Liver (tissue), 9 donors: ENCODE data around the gene RALGAPA2. TPM values are rescaled to one million over a fixed set of nuclear protein-coding genes. Genes with fewer than 3 reads are reported as not detected.

Source experiments
- DNase-seq: peaks from one replicate; pipeline ENCODE4 v3.0.0-alpha.2; 2017; ENCODE audit warnings: low spot score
- H3K27ac ChIP-seq, 2 donors: one replicate each; pipeline ENCODE4 v1.7.0; 2013; ENCODE audit warnings: inconsistent platforms in 2 of 2, low read length in 2 of 2, control low read depth in 1 of 2, low read depth in 1 of 2, mild to moderate bottlenecking in 1 of 2
- H3K27me3 ChIP-seq, 4 donors: one replicate each; pipeline versions ENCODE4 v1.6.1 to v1.7.0; 2013; ENCODE audit warnings: low read length in 3 of 4, inconsistent platforms in 1 of 4, mild to moderate bottlenecking in 1 of 4, moderate library complexity in 1 of 4; ENCODE audit not compliant: control insufficient read depth in 4 of 4, insufficient read depth in 4 of 4
- H3K36me3 ChIP-seq, 4 donors: one replicate each; pipeline versions ENCODE4 v1.6.1 to v1.7.0; 2013; ENCODE audit warnings: low read length in 3 of 4, mild to moderate bottlenecking in 3 of 4, low read depth in 1 of 4, moderate library complexity in 1 of 4; ENCODE audit not compliant: control insufficient read depth in 4 of 4, insufficient read depth in 3 of 4
- H3K4me1 ChIP-seq, 4 donors: one replicate each; pipeline versions ENCODE4 v1.6.1 to v1.7.0; 2013; ENCODE audit warnings: low read length in 3 of 4, mild to moderate bottlenecking in 3 of 4, moderate library complexity in 1 of 4; ENCODE audit not compliant: control insufficient read depth in 4 of 4, insufficient read depth in 4 of 4
- H3K4me3 ChIP-seq, 3 donors: one replicate each; pipeline versions ENCODE4 v1.6.1 to v1.7.0; 2013; ENCODE audit warnings: low read length in 3 of 3, control low read depth in 1 of 3, low read depth in 1 of 3, mild to moderate bottlenecking in 1 of 3
- H3K9ac ChIP-seq, 2 donors: one replicate each; pipeline ENCODE4 v1.7.0; 2013; ENCODE audit warnings: low read length in 2 of 2, mild to moderate bottlenecking in 2 of 2, moderate library complexity in 2 of 2, control low read depth in 1 of 2, low read depth in 1 of 2
- H3K9me3 ChIP-seq, 4 donors: one replicate each; pipeline versions ENCODE4 v1.6.1 to v1.7.0; 2013; ENCODE audit warnings: low read length in 3 of 4; ENCODE audit not compliant: control insufficient read depth in 4 of 4
- EGR1 ChIP-seq, 2 donors: IDR thresholded peaks; 2 replicates each; pipeline ENCODE4 v1.6.1; 2016 to 2018; ENCODE audit warnings: antibody characterized with exemption in 2 of 2, low read depth in 2 of 2
- FOXA1 ChIP-seq: IDR thresholded peaks from 2 replicates; pipeline ENCODE4 v1.6.1; 2016; ENCODE audit warnings: antibody characterized with exemption
- FOXA2 ChIP-seq: IDR thresholded peaks from 2 replicates; pipeline ENCODE4 v1.6.1; 2016; ENCODE audit warnings: antibody characterized with exemption
- GABPA ChIP-seq, 2 donors: IDR thresholded peaks in 1 of 2; conservative IDR thresholded peaks in 1 of 2; 2 replicates each; pipeline ENCODE4 v1.6.1; 2016; ENCODE audit warnings: antibody characterized with exemption in 2 of 2, mild to moderate bottlenecking in 1 of 2, moderate library complexity in 1 of 2
- HNF4A ChIP-seq, 2 donors: conservative IDR thresholded peaks; 2 replicates each; pipeline ENCODE4 v1.6.1; 2016; ENCODE audit warnings: antibody characterized with exemption in 2 of 2, mild to moderate bottlenecking in 2 of 2
- HNF4G ChIP-seq: IDR thresholded peaks from 2 replicates; pipeline ENCODE4 v1.6.1; 2016; ENCODE audit warnings: antibody characterized with exemption
- JUND ChIP-seq, 2 donors: IDR thresholded peaks; 2 replicates each; pipeline ENCODE4 v1.6.1; 2016; ENCODE audit warnings: antibody characterized with exemption in 2 of 2
- NR2F2 ChIP-seq: IDR thresholded peaks from 2 replicates; pipeline ENCODE4 v1.6.1; 2016; ENCODE audit warnings: antibody characterized with exemption
- RAD21 ChIP-seq, 2 donors: IDR thresholded peaks; 2 replicates each; pipeline ENCODE4 v1.6.1; 2016; ENCODE audit warnings: antibody characterized with exemption in 2 of 2, mild to moderate bottlenecking in 2 of 2
- REST ChIP-seq: IDR thresholded peaks from 2 replicates; pipeline ENCODE4 v1.6.1; 2016; ENCODE audit warnings: antibody characterized with exemption, mild to moderate bottlenecking
- RXRA ChIP-seq, 2 donors: IDR thresholded peaks; 2 replicates each; pipeline ENCODE4 v1.6.1; 2017 to 2018; ENCODE audit warnings: antibody characterized with exemption in 2 of 2, mild to moderate bottlenecking in 1 of 2
- SP1 ChIP-seq: IDR thresholded peaks from 2 replicates; pipeline ENCODE4 v1.6.1; 2018; ENCODE audit warnings: antibody characterized with exemption, mild to moderate bottlenecking
- TAF1 ChIP-seq: conservative IDR thresholded peaks from 2 replicates; pipeline ENCODE4 v1.6.1; 2016; ENCODE audit warnings: antibody characterized with exemption, mild to moderate bottlenecking
- YY1 ChIP-seq: IDR thresholded peaks from 2 replicates; pipeline ENCODE4 v1.6.1; 2016; ENCODE audit warnings: antibody characterized with exemption, mild to moderate bottlenecking
- ZBTB33 ChIP-seq: IDR thresholded peaks from 2 replicates; pipeline ENCODE4 v1.6.1; 2016; ENCODE audit warnings: antibody characterized with exemption
- WGBS: extraction: QIAGEN DNeasy Blood & Tissue Kit; methylation state at CpG from one replicate; pipeline ENCODE4 v1.1.7; 2013; 5-methylcytosine and 5-hydroxymethylcytosine counted together
- polyA plus RNA-seq, 2 donors: library from polyadenylated mRNA; stranded (reverse) in 1 of 2; unstranded in 1 of 2; fragments of 200-250 nt in 1 of 2; fragments of >200 nt in 1 of 2; fragmentation: Nextera tagmentation in 1 of 2; extraction: Ambion mirVana in 1 of 2; gene quantifications; one replicate each; pipeline versions ENCODE4 v1.2.1 to v1.2.3, GENCODE V29; 2013 to 2015
- total RNA-seq, 2 donors: library from RNA; depleted of rRNA; stranded (reverse); fragments of >200 nt; gene quantifications; one replicate each; pipeline ENCODE4 v1.2.3, GENCODE V29; 2014
- TF ChIP-seq, protein P1 (sequence below): fragments of 150-350 bp; IDR thresholded peaks from 2 replicates; pipeline ENCODE4 v1.5.1; 2017; ENCODE audit warnings: improper control_type of control experiment, low read depth, low read length; ENCODE audit not compliant: missing input control
- TF ChIP-seq, protein P2 (sequence below): IDR thresholded peaks from 2 replicates; pipeline ENCODE4 v1.6.1; 2016; ENCODE audit warnings: antibody characterized with exemption
- donor health status: healthy.
- donor health status: healthy.
- donor health status: healthy.
- donor health status: healthy.
- donor health status: healthy.

RALGAPA2 gene
- total and polyA plus RNA-seq, 4 donors: 14.8 to 89.9 (median 25.1) TPM

DNA sequence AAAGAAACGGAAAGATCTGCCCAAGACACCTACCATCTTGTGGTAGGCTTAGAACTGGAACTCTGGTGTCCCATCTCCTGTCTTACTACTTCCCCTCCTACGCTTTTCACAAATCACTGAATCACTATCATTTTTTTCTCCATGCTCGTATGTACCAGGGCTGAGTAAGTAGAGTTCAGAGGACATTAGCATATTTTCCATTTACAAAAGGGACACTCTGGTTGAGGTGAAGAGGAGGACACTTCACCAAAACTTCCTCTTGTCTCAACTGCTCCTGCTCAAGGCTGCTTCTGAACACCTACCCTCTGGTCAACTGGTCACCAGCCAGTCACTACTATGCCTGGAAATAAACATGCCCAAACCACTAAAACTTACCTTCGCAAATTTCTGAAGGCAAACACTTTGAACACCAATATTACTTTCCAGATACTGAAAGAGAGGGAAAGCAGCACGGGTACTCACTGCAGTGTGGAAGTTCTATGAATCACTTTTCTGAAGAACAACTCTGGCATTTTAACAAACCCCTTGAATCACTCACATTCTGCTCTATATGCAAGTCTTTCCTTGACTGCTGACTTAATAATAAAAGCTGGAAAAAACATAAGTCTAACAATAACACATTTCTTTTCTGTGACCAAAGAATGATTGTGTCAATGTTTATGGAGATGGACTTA is 221.2 kb downstream of the RALGAPA2 start:
- no peak for DNase-seq
- peaks cover 11 to 45% (median 35%) of the 10 kb centered on the region in 4 donors for H3K36me3 ChIP-seq
- H3K27me3 ChIP-seq: no peaks in the 10 kb centered on the region
- no peak for TF ChIP-seq HNF4A (conservative IDR thresholded peaks at IDR 0.05)
- no peak for TF ChIP-seq NR2F2
- TF ChIP-seq REST: no peak
- TF ChIP-seq TAF1: no peak
- no peak for TF ChIP-seq FOXA1
- TF ChIP-seq, protein P1, sequence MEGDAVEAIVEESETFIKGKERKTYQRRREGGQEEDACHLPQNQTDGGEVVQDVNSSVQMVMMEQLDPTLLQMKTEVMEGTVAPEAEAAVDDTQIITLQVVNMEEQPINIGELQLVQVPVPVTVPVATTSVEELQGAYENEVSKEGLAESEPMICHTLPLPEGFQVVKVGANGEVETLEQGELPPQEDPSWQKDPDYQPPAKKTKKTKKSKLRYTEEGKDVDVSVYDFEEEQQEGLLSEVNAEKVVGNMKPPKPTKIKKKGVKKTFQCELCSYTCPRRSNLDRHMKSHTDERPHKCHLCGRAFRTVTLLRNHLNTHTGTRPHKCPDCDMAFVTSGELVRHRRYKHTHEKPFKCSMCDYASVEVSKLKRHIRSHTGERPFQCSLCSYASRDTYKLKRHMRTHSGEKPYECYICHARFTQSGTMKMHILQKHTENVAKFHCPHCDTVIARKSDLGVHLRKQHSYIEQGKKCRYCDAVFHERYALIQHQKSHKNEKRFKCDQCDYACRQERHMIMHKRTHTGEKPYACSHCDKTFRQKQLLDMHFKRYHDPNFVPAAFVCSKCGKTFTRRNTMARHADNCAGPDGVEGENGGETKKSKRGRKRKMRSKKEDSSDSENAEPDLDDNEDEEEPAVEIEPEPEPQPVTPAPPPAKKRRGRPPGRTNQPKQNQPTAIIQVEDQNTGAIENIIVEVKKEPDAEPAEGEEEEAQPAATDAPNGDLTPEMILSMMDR: no peak
- H3K27ac ChIP-seq: no peak overlapping the region
- no peak overlapping the region for H3K4me3 ChIP-seq
- H3K9ac ChIP-seq: no peak overlapping the region
- H3K4me1 ChIP-seq: peaks cover 0 to 16% (median 11%) of the 10 kb centered on the region in 4 donors
- 95% methylated on average over 5 of the region's 5 CpGs for WGBS
- no peaks in the 10 kb centered on the region for H3K9me3 ChIP-seq

DNA sequence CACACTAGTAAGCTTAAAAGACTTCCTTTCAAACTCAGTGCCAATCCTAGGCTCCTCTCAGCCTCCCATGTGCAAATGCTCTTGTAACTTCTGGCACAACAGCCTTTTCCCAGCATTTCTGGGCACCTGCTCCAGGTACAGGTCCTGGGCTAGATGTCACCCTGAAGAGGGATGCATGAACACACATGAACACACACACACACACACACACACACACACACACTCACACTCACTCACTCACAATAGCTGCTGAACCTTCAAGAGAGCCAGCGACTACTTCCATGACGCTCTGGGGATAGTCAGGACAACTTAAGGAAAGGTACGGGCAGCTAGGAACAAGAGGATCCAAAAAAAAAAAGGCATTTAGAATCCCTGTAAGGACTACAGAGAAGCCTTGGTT is 221.8 kb downstream of the RALGAPA2 start:
- Histone ChIP-seq H3K4me1 (peaks cover 0 to 16% (median 11%) of the 10 kb centered on the region in 4 donors), H3K27me3 (no peaks in the 10 kb centered on the region), H3K36me3 (peaks cover 8 to 42% (median 33%) of the 10 kb centered on the region in 4 donors), H3K27ac (no peak overlapping the region), H3K9me3 (no peaks in the 10 kb centered on the region), H3K9ac (no peak overlapping the region), H3K4me3 (no peak overlapping the region)
- WGBS: 96% methylated on average over 3 of the region's 3 CpGs
- no peak for DNase-seq
- no peak for TF ChIP-seq ZBTB33
- no peak for TF ChIP-seq YY1
- TF ChIP-seq REST: no peak
- no peak for TF ChIP-seq FOXA1
- TF ChIP-seq FOXA2: no peak
- TF ChIP-seq HNF4G: no peak
- no peak for TF ChIP-seq SP1
- TF ChIP-seq HNF4A (conservative IDR thresholded peaks at IDR 0.05): no peak
- TF ChIP-seq JUND (IDR thresholded peaks at IDR 0.05): no peak
- TF ChIP-seq, protein P2, sequence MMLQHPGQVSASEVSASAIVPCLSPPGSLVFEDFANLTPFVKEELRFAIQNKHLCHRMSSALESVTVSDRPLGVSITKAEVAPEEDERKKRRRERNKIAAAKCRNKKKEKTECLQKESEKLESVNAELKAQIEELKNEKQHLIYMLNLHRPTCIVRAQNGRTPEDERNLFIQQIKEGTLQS: no peak
- no peak for TF ChIP-seq RAD21 (IDR thresholded peaks at IDR 0.05)
- TF ChIP-seq GABPA (IDR thresholded peaks at IDR 0.05 in 1 of 2, conservative IDR thresholded peaks at IDR 0.05 in 1 of 2): no peak
- no peak for TF ChIP-seq RXRA (IDR thresholded peaks at IDR 0.05)
- TF ChIP-seq EGR1 (IDR thresholded peaks at IDR 0.05; ENCODE audit: low read depth in 2 of 2): no peak
- TF ChIP-seq, protein P1: no peak
- no peak for TF ChIP-seq NR2F2
- TF ChIP-seq TAF1: no peak
